HG03108 (cell line): ENCODE results near the gene NUDT3.
"Not testable (repeated sequence)": the region's sequence is repeated elsewhere in the genome, so short reads cannot be mapped to it uniquely, and the experiment has no call there.

ENCODE experiments used
- ATAC-seq: cut with Tn5 transposase; IDR thresholded peaks from one replicate; pipeline ENCODE4 v1.9.1; 2021; ENCODE audit warnings: moderate library complexity; ENCODE audit not compliant: unreplicated experiment

Gene NUDT3

DNA sequence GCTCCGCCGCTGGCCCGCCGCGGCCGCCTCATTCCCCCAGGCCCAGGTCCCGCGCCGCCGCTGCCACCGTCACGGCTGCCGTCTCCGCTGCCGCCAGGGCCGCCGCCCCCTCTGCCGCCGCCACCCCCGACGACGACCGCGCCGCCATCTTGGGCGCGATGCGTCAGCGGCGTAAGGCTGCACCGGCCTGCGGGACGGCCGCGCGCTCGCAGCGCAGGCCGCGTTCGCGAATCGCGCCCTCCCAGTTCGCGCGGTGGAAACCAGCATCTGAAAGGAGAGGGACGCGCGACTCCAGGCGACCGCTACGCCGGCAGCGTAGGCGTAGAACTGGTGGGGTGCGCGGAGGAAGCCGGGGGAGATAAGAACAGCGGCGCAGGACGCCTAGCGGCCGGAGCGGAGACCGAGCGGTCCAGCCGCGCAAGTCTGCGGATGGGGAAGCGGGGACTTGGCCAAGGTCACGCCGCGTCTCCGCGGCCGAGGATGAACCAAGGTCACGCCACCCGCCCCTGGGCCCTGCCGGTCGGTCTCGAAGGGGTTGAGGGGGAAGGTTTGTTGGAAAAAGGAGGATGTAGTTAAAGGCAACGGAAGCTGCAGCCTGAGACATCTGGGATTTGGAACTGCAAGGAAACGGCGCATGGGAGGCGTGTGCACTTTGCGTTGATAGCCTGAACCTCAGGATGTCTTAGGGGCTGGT is at the start of gene NUDT3:
Gene NUDT3 (minus strand): TSS at position 173 of the 694 bp plus-strand sequence. CDS start 307 bp downstream, outside the sequence.
- peak; percentile 81 for ATAC-seq

DNA sequence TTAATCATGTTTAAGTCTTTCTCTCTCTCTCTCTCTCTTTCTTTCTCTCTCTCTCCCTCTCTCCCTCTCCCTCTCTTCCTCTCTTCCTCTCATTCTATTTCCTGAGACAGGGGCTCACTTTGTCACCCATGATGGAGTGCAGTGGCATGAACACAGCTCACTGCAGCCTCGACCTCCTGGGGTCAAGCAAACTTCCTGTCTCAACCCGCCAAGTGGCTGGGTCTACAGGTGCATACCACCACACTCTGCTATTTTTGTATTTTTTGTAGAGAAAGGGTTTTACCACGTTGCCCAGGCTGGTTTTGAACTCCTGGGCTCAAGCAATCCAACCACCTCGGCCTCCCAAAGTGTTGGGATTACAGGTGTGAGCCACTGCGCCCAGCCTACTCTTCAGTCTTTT is 49.1 kb upstream of the NUDT3 start:
- ATAC-seq = no peak

DNA sequence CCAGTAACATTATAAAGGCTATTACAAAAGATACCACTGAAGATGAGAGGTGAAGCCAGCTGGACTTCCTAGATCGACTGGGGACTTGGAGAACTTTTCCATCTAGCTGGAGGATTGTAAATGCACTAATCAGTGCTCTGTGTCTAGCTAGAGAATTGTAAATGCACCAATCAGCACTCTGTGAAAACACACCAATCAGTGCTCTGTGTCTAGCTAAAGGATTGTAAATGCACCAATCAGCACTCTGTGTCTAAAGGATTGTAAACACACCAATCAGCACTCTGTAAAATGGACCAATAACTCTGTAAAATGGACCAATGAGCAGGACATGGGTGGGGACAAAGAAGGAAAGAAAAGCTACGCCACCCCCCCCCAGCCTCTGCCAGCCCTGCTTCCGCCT is 47.0 kb upstream of the NUDT3 start:
- ATAC-seq = no peak

DNA sequence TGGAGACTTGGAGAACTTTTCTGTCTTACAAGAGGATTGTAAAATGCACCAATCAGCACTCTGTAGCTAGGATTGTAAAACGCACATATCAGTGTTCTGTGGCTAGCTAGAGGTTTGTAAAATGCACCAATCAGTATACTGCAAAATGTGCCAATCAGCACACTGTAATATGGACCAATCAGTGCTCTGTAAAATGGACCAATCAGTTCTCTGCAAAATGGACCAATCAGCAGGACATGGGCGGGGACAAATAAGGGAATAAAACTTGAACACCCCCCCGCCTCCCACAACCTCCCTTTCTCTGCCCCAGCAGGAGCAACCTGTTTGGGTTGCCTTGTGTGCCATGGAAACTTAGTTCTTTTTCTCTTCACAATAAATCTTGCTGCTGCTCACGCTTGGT is 46.2 kb upstream of the NUDT3 start:
- ATAC-seq = no peak

DNA sequence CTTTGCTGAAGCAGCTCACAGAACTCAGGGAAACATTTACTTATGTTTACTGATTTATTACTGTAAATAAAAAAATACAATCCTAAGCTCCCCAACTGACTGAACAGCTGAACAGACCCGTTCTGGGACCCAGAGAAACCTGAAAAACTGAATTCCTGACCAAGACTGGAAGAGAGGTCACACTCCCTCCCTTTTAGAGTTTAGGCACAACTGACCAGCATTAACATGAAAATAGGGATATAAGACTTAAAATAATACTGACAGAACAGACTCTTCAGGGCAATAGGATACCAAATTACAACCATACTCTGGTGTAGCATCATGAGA is 45.1 kb upstream of the NUDT3 start:
- no peak for ATAC-seq

DNA sequence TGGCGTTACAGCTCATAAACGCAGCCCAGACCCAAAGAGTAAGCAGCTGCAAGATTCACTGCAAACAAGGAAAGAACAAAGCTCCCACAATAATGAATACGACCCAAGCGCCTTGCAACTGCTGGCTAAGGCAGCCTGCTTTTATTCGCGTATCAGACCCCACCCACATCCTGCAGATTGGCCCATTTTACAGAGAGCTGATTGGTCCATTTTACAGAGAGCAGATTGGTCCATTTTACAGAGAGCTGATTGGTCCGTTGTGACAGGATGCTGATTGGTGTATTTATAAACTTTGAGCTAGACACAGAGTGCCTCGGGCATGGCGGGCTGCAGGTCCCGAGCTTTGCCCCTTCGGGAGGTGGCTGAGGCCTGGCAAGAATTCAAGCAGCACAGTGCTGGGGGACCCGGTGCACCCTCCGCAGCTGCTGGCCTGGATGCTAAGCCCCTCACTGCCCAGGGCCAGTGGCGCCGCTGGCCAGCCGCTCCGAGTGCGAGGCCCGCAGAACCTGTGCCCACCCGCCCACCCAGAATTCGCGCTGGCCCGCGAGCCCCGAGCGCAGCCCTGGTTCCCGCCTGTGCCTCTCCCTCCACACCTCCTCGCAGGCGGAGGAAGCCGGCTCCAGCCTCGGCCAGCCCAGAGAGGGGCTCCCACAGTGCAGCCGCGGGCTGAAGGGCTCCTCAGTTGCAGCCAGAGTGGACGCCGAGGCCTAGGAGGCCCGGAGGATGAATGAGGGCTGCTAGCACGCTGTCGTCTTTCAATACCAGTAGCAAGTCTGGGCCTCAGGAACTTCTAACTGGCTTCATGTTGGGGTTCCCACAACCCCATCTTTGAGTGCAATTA is 44.6 kb upstream of the NUDT3 start:
- no peak for ATAC-seq

DNA sequence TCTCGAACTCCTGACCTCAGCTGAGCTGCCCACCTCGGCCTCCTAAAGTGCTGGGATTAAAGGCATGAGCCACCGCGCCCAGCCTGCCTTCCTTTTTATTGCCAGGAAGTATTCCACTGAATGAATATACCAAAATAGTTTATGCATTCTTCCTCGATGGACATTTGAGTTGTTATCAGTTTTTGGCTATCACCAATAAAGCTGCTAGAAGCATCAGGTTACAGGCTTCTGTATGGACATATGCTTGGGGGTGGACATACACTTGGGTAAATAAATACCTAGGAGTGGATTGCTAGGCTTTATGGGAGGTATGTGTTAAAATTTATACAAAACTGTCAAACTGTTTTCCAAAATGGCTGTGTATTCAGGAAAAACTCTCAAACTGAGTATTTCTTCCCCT is 43.4 kb upstream of the NUDT3 start:
- ATAC-seq = no peak

DNA sequence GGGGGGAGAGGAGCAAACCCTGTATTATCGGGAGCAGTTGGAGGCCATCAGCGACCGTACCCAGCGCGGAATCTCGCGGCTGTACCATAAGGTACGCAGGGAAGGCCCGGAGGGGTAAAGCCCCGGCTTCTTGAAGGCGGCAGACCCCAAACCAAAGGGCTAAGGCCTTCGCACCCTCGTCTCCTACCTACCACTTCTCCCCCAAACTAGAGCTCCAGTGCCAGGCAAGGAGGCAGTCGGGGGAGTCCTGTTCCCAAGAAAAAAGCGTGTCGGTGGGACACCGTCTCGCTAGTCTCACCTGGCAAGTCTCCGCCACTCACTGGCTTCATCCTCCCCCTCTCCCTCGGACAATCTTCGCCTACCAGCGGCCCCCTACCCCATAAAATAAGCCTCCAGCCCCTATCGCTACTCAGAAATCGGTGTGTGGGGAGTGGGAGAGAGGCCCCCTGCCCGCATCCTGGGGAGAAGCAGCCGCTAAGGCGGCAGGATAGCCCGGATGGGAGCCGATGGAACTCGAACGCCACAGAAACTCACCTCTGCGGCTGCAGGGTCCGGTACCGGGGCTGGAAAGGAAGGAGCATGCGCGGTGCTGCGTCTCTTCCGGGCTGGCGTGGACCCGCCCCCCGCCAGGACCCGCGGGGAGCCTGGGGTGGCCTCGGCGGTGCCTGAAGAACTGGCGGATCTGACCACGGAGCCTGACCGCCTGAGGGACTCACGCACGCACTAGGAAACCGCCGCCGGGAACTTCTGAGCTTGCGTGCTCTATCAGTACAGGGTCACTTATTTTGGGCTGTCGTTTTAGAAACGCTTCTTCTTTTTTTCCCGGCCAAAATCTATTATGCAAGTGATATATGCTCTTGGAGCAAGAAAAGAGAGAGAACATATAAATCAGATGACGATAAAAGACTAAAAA is 33.3 kb upstream of the NUDT3 start, which contains the start of gene RPS10:
Gene RPS10 (minus strand): TSS at position 572 of the 913 bp plus-strand sequence. CDS start 848 bp downstream, outside the sequence.
- peak; percentile 75 for ATAC-seq

DNA sequence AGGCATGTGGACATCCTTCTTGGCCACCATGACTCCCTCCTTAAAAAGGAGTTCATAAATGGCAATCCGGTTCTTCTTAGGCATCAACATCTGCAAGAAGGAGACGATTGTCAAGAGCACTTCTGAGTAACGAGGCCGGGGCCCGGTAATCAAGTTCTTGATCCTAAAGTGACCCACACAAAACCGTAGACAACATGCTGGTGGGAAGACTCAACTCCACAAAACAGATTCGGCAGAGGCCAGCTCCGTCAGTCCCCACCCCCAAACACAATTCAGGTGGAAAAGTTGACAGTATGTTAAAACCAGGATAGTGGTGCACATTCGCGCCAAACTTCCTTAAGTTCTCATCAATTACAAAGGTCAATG is 32.6 kb upstream of the NUDT3 start:
- ATAC-seq = no peak

DNA sequence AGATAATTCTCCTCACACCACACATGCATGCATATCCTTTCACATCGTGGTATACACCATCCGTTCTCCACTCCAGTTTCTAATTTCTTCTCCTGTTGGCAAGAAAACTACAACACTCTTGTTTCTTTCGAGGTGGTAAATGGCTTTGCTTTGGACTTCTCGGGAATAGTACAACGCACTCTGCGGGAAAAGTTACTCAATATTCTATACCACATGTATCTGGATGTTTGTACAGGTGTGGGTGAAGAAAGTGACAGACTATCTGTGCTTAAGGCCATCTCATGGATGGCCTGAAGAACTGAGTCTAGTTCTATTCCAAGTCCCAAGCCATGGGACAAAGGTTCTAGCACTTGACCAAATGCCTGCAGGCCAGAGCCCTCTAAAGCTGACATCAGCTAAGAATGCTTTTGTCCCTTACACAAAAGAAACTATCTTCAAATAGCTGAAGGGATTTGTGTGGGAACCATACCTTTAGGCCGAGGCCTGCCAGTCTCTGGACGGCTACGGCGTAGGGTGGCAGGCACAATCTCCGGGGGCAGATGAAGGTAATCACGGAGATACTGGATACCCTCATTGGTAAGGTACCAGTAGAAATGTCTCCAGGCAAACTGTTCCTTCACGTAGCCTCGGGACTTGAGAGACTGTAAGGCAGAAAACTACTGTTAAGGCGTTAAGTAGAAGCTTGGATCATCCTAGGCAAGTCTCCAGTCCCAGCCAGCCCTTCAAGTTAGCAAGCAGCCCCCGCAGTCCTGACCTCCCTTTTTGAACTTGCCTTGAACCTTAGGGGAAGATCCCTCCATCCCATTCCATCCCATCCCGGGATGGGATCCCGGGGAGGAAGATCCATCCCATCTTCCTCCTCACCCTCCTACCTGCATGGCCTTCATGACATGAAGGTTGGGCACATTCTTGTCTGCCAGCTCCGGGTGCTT is 32.0 kb upstream of the NUDT3 start:
- no peak for ATAC-seq

DNA sequence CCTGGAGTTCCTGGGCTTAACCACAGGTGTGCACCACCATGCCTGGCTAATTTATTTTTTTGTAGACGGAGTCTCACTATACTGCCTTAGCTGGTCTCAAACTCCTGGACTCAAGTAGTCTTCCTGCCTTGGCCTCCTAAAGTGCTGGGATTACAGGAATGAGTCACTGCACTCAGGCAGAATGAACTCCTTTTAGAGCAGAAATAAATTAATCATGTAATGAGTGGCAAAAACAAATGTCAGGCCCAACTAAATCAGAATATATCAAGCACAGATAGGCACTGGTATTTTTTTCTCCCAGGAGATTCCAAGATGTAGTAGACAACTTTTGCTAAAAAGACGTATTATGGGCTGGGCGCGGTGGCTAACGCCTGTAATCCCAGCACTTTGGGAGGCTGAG is 30.8 kb upstream of the NUDT3 start:
- ATAC-seq = no peak

DNA sequence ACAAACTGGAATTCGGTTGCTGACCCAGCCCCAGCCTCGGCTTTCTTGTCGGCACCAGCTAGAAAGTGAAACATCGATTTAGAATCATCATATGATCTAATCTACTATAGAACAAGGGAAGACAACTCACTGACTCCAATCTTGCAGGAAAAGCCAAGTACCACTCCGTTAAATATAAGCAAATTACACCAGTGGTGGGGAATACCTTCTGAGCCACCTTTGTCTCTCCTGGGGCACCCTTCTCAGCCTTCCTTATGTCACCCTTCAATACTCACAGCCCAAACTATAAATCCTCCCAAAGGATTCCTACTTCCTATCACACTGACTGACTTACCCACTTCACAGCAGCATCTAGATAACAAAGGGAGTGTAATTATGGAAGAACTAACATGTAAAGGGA is 25.9 kb upstream of the NUDT3 start:
- ATAC-seq = no peak

DNA sequence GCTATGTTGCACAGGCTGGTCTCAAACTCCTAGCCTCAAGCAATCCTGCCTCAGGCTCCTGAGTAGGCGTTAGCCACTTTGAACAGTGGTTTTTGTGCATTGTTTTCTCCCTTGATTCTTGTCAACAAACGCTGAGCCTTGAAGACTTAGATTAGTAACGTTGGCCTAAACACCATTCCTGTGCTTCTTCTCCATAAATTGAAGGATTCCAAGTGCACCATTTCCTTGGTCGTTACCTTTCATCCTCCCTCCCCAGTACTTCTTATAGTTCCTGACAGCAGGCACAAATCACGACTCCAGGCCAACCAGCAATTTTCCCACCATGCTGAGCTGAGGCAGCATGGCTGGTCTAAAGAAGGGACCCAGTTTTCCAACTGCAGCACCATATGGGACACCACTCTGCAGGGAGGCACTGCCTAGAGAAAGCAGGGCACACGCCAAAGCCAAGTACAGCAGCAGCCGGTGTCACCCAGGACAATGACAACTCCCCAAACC is 24.5 kb upstream of the NUDT3 start:
- ATAC-seq = no peak

DNA sequence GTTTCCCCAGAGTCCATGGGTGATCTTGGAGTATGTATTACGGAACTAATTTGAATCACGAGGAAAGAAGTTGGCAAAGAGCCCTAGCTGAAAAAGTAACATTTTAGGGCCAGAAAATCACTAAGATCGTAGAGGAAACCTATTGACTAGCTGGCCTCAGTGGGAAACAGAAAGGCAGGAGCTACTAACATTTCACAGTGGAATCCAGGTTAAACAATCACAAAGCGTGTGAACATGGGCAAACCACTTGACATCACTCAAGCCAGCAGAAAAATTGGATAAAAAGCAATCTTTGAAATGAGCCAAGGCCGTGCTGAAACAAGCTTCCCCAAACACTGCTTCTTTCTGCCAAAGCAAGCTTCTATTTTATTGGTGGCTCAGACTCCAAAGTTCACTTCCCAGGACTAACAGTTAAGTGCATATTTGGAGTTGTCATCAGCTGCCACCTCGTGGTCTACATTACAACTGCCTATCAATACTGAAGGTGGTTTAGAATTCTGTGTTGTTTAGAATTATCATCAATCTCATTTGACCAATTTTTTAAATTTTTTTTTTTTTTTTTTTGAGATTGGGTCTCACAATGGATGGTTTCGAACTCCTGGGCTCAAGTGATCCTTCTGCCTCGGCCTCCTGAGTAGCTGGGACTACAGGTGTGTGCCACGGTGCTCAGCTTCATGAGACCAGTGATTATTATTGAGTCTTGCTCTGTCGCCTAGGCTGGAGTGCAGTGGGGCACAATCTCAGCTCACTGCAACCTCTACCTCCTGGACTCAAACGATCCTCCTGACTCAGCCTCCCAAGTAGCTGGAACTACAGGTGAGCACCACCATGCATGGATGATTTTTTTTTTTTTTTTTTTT is 22.8 kb upstream of the NUDT3 start:
- ATAC-seq = no peak

DNA sequence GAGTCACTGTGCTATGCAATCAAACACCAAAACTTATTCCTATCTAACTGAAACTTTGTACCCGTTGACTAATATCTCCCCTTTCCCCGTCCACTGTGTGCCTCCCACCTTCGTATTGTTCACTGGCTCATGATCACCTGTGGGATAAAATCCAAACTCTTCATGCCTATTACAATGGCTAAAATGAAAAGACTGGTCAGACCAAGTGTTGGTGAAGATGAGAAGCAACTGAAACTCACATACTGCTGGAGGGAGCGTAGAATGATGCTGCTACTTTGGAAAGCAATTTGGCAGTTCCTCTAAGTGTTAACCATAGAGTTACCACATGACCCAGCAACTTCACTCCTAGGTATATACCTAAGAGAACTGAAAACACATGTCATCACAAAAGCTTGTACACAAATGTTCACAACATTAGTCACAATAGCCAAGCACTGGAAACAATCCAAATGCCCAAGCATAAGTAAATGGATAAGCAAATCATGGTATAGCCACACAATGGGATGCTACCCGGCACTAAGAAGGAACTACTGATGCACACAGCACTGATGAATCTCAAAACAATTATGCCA is 20.3 kb upstream of the NUDT3 start:
- no peak for ATAC-seq

DNA sequence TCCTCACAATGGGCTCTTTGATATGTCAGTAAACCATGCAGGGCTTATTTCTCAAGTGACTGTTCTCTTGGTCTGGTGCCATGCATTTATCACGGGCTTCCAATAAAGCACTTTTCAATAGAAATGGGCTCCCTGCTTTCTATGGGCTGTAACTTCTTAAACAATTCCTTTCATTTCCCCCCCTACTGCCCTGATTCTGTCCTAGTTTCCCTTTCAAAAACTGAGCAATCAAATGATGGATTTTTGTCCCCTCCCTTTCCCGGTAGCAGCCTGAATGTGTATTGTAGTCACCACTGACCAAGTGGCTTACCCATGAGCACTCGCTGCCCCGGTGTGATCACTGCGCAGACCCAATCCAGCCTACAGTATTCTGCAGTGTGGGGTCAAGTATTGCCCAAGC is 19.5 kb upstream of the NUDT3 start:
- no peak for ATAC-seq

DNA sequence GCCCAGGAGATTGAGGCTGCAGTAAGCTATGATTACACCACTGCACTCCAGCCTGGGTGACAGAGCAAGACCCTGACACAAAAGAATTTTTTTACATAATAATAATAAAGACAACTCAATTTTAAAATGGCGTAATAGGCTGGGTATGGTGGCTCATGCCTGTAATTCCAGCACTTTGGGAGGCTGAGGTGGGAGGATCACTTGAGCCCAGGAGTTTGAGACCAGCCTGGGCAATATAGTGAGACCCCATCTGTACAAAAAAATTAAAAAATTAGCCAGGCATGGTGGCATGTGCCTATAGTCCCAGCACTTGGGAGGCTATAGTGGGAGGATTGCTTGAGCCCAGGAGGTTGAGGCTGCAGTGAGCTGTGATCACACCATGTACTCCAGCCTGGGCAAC is 15.4 kb upstream of the NUDT3 start:
- ATAC-seq = not testable (repeated sequence)

DNA sequence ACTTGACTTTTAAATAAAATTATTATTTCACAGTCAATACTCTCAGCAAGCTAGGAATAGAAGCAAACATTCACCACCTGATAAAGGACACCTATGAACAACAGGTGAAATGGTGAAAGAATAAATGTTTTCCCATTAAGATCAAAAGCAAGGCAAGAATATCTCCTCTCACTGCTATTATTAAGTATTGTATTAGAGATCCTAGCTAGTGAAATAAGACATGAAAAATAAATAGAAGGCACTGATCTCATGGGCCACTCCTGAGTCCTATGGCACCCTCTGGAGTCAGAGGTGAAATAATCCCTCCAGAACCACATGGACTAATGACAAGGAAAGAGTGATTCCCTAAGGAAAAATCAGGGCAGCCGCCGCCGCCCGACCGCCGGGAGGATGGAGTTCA is 4.0 kb upstream of the NUDT3 start:
- no peak for ATAC-seq

DNA sequence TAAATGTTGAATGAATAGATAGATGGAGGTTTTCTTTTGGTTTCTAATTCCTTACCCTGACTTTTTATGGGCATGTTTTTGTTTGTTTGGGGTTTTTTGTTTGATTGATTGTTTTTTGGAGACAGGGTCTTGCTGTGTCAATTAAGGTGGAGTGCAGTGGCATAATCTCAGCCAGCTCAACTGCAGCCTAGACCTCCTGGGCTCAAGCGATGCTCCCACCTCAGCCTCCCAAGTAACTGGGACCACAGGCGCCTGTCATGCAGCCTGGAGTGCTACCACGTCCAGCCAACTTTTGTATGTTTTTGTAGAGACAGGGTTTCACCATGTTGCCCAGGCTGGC is 1.5 kb upstream of the NUDT3 start:
- no peak for ATAC-seq
